Measurements from ENCODE around the gene FANCB.

FANCB gene

DNA sequence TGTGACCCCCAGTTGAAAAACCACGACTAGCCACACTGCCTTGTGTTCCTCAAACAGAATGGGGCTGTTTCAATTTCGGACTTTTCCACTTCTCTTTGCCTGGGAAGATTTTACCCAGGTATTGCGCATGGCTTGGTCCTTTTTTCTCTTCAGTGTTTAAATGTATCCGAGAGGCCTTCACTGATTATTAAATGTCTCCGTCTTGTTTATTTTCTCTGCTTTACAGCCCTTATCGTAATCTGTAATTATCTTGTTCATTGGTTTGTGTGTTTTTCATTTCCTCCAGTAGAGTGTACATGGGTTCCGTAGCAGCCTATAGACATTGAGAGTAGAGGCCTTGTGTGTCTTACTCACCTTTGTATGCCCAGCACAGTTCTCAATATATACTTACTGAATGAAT, 2.8 kb upstream of the FANCB start:
- H3K27ac ChIP-seq (ENCODE audit: low read depth, low read length): no peak overlapping the region
- H3F3A ChIP-seq (ENCODE audit: insufficient read depth): no peaks in the 10 kb centered on the region
- H2AFZ ChIP-seq (ENCODE audit: low read depth, low read length, severe bottlenecking): no peak overlapping the region
- H3K4me2 ChIP-seq (ENCODE audit: low read depth, low read length, poor library complexity, severe bottlenecking): no peak overlapping the region
- no peak for TF ChIP-seq EZH2phosphoT487 (conservative IDR thresholded peaks at IDR 0.05; ENCODE audit: low read length)
- TF ChIP-seq, protein P1, sequence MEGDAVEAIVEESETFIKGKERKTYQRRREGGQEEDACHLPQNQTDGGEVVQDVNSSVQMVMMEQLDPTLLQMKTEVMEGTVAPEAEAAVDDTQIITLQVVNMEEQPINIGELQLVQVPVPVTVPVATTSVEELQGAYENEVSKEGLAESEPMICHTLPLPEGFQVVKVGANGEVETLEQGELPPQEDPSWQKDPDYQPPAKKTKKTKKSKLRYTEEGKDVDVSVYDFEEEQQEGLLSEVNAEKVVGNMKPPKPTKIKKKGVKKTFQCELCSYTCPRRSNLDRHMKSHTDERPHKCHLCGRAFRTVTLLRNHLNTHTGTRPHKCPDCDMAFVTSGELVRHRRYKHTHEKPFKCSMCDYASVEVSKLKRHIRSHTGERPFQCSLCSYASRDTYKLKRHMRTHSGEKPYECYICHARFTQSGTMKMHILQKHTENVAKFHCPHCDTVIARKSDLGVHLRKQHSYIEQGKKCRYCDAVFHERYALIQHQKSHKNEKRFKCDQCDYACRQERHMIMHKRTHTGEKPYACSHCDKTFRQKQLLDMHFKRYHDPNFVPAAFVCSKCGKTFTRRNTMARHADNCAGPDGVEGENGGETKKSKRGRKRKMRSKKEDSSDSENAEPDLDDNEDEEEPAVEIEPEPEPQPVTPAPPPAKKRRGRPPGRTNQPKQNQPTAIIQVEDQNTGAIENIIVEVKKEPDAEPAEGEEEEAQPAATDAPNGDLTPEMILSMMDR (IDR thresholded peaks at IDR 0.05; ENCODE audit: insufficient read depth, low read length, poor library complexity, severe bottlenecking): no peak
- H3K9me2 ChIP-seq (replicated peaks; ENCODE audit: insufficient read depth, low read length): no peaks in the 10 kb centered on the region
- H3K9ac ChIP-seq (ENCODE audit: low read length): no peak overlapping the region
- H3K79me2 ChIP-seq (ENCODE audit: insufficient read depth, low read length): peaks cover 41% of the 10 kb centered on the region
- H3K27me3 ChIP-seq (ENCODE audit: low read length): no peaks in the 10 kb centered on the region
- no peaks in the 10 kb centered on the region for H4K20me1 ChIP-seq (ENCODE audit: low read depth, low read length)
- H3K9me3 ChIP-seq (ENCODE audit: insufficient read depth, low read length): no peaks in the 10 kb centered on the region
- no peak overlapping the region for H3K4me3 ChIP-seq (ENCODE audit: insufficient read depth, low read length, poor library complexity, severe bottlenecking)
- H3K36me3 ChIP-seq (ENCODE audit: low read length): no peaks in the 10 kb centered on the region

DNA sequence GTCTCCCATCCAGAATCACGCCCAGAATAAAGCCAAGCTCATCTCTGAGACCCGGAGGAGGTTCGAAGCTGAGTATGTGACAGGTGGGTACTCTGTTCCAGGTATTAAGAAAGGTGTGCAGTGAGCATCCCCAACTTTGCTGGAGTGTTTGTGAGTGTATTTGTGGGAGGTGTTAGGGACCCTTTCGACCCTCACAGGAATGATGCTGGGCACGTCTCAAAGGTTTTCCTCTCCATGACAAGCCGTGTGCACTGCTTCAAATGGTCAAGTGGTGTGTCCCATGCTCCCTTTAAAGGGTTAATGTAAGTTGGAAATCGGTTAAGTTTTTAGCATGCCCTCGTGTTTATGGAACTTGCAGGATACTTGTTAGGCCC, 794 bp upstream of the FANCB start:
- Histone ChIP-seq H3K27ac (ENCODE audit: low read depth, low read length) (peak overlapping the region; percentile 53; the same call in 1 of the 2 replicates), H3K27me3 (ENCODE audit: low read length) (no peaks in the 10 kb centered on the region), H3K9ac (ENCODE audit: low read length) (peak overlapping the region; percentile 82), H4K20me1 (ENCODE audit: low read depth, low read length) (no peaks in the 10 kb centered on the region), H3K36me3 (ENCODE audit: low read length) (peaks cover 5% of the 10 kb centered on the region; the same call in 1 of the 2 replicates), H3K79me2 (ENCODE audit: insufficient read depth, low read length) (peaks cover 56% of the 10 kb centered on the region), H3K9me3 (ENCODE audit: insufficient read depth, low read length) (no peaks in the 10 kb centered on the region), H3K9me2 (replicated peaks; ENCODE audit: insufficient read depth, low read length) (no peaks in the 10 kb centered on the region), H3F3A (ENCODE audit: insufficient read depth) (no peaks in the 10 kb centered on the region), H3K4me3 (ENCODE audit: insufficient read depth, low read length, poor library complexity, severe bottlenecking) (peak overlapping the region; percentile 82), H2AFZ (ENCODE audit: low read depth, low read length, severe bottlenecking) (peak overlapping the region; percentile 73), H3K4me2 (ENCODE audit: low read depth, low read length, poor library complexity, severe bottlenecking) (peak overlapping the region; percentile 84)
- TF ChIP-seq, protein P1 (IDR thresholded peaks at IDR 0.05; ENCODE audit: insufficient read depth, low read length, poor library complexity, severe bottlenecking): no peak
- TF ChIP-seq EZH2phosphoT487 (conservative IDR thresholded peaks at IDR 0.05; ENCODE audit: low read length): no peak

DNA sequence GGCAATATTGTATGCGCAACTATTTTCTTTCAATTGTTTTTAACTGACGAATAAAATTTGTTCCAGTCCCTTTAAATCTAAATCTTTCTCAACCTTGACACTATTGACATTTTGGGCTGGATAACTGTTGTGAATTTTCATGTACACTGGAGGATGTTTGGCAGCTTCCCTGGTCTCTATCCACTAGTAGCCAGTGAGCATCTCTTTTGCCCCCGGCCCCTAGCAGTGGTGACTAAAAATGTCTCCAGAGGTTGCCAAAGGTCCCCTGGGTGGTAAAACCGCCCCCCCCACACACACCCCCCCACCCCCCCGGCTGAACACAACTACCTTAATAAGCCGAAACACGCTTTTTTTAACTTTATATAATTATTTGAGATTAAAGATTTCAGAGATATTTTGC, 514 bp downstream of the FANCB start:
- peaks cover 19% of the 10 kb centered on the region; the same call in 1 of the 2 replicates for H3K36me3 ChIP-seq (ENCODE audit: low read length)
- H3K4me3 ChIP-seq (ENCODE audit: insufficient read depth, low read length, poor library complexity, severe bottlenecking): peak overlapping the region; percentile 85
- H2AFZ ChIP-seq (ENCODE audit: low read depth, low read length, severe bottlenecking): no peak overlapping the region
- no peaks in the 10 kb centered on the region for H3K9me2 ChIP-seq (replicated peaks; ENCODE audit: insufficient read depth, low read length)
- H3K27ac ChIP-seq (ENCODE audit: low read depth, low read length): peak overlapping the region; percentile 54; the same call in 1 of the 2 replicates
- H3F3A ChIP-seq (ENCODE audit: insufficient read depth): no peaks in the 10 kb centered on the region
- no peaks in the 10 kb centered on the region for H3K9me3 ChIP-seq (ENCODE audit: insufficient read depth, low read length)
- TF ChIP-seq, protein P1 (IDR thresholded peaks at IDR 0.05; ENCODE audit: insufficient read depth, low read length, poor library complexity, severe bottlenecking): no peak
- no peak for TF ChIP-seq EZH2phosphoT487 (conservative IDR thresholded peaks at IDR 0.05; ENCODE audit: low read length)
- no peaks in the 10 kb centered on the region for H3K27me3 ChIP-seq (ENCODE audit: low read length)
- peak overlapping the region; percentile 82 for H3K9ac ChIP-seq (ENCODE audit: low read length)
- peaks cover 69% of the 10 kb centered on the region for H3K79me2 ChIP-seq (ENCODE audit: insufficient read depth, low read length)
- H4K20me1 ChIP-seq (ENCODE audit: low read depth, low read length): no peaks in the 10 kb centered on the region
- H3K4me2 ChIP-seq (ENCODE audit: low read depth, low read length, poor library complexity, severe bottlenecking): peak overlapping the region; percentile 69

All from SU-DHL-6 (cell line).